HepG2 (cell line): ENCODE data around the gene PDILT. TPM values are rescaled to one million over a fixed set of nuclear protein-coding genes. Genes with fewer than 3 reads are reported as not detected.

Experiments
- BATF2 ChIP-seq: sonication (generic); formaldehyde crosslinking; IDR thresholded peaks from 2 replicates; pipeline ENCODE4 v1.8.0; 2022; ENCODE audit warnings: mild to moderate bottlenecking, missing genetic modification reagents, moderate library complexity
- BCLAF1 ChIP-seq: fragments of 450-650 bp; IDR thresholded peaks from 2 replicates; pipeline ENCODE4 v1.6.1; 2017; ENCODE audit warnings: mild to moderate bottlenecking
- CENPX ChIP-seq: sonication (generic); formaldehyde crosslinking; IDR thresholded peaks from 2 replicates; pipeline ENCODE4 v1.9.0; 2021; ENCODE audit warnings: mild to moderate bottlenecking, missing genetic modification reagents, moderate library complexity
- E2F2 ChIP-seq: sonication (generic); formaldehyde crosslinking; IDR thresholded peaks from 2 replicates; pipeline ENCODE4 v1.4.0; 2020; ENCODE audit warnings: missing genetic modification reagents, borderline replicate concordance
- ONECUT2 ChIP-seq: sonication (generic); formaldehyde crosslinking; IDR thresholded peaks from 2 replicates; pipeline ENCODE4 v1.4.0; 2020; ENCODE audit warnings: missing genetic modification reagents
- PREB ChIP-seq: sonication (generic); formaldehyde crosslinking; IDR thresholded peaks from 2 replicates; pipeline ENCODE4 v1.4.0; 2020; ENCODE audit warnings: missing genetic modification reagents
- RNF219 ChIP-seq: sonication (generic); formaldehyde crosslinking; IDR thresholded peaks from 2 replicates; pipeline ENCODE4 v1.5.0; 2020; ENCODE audit warnings: mild to moderate bottlenecking, missing genetic modification reagents
- SCMH1 ChIP-seq: sonication (generic); formaldehyde crosslinking; IDR thresholded peaks from 2 replicates; pipeline ENCODE4 v1.9.0; 2021; ENCODE audit warnings: missing genetic modification reagents, mild to moderate bottlenecking, borderline replicate concordance
- STAT5B ChIP-seq: sonication (generic); formaldehyde crosslinking; IDR thresholded peaks from 2 replicates; pipeline ENCODE4 v1.4.0; 2020; ENCODE audit warnings: missing genetic modification reagents
- TEAD2 ChIP-seq: sonication (generic); formaldehyde crosslinking; IDR thresholded peaks from 2 replicates; pipeline ENCODE4 v1.9.0; 2021; ENCODE audit warnings: missing genetic modification reagents
- U2AF2 ChIP-seq: fragments of 200-400 bp; formaldehyde crosslinking; IDR thresholded peaks from 2 replicates; pipeline ENCODE4 v1.6.1; 2017; ENCODE audit warnings: low read depth, mild to moderate bottlenecking, low read length
- YEATS2 ChIP-seq: sonication (generic); formaldehyde crosslinking; IDR thresholded peaks from 2 replicates; pipeline ENCODE4 v1.4.0; 2020; ENCODE audit warnings: missing genetic modification reagents, borderline replicate concordance
- ZNF33A ChIP-seq: sonication (generic); formaldehyde crosslinking; IDR thresholded peaks from 2 replicates; pipeline ENCODE4 v1.5.1; 2020; ENCODE audit warnings: missing genetic modification reagents, mild to moderate bottlenecking, moderate library complexity, borderline replicate concordance
- ZNF704 ChIP-seq: sonication (generic); formaldehyde crosslinking; IDR thresholded peaks from 2 replicates; pipeline ENCODE4 v1.8.1; 2023; ENCODE audit warnings: mild to moderate bottlenecking, inconsistent platforms, moderate library complexity, missing genetic modification reagents, borderline replicate concordance
- ZNF710 ChIP-seq: sonication (generic); formaldehyde crosslinking; IDR thresholded peaks from 2 replicates; pipeline ENCODE4 v1.5.0; 2020; ENCODE audit warnings: mild to moderate bottlenecking, missing genetic modification reagents, borderline replicate concordance
- ZNF841 ChIP-seq: sonication (generic); formaldehyde crosslinking; IDR thresholded peaks from 2 replicates; pipeline ENCODE4 v1.8.1; 2023; ENCODE audit warnings: missing genetic modification reagents, borderline replicate concordance
- polyA plus RNA-seq, 8 experiments: library from polyadenylated mRNA; depleted of rRNA in 3 of 8; stranded (reverse) in 7 of 8; unstranded in 1 of 8; fragments of >200 nt; fragmentation: Illumina TruSeq in 4 of 8; extraction: Trizol in 4 of 8; gene quantifications; 2 replicates each; pipeline versions ENCODE4 v1.2.1 to v1.2.3, GENCODE V29; 2011 to 2016; ENCODE audit warnings: low read depth in 4 of 8, missing spikeins in 1 of 8, mixed read lengths in 1 of 8; ENCODE audit not compliant: insufficient read depth in 1 of 8
- total RNA-seq, 5 experiments: library from RNA; depleted of rRNA; stranded (reverse); fragments of >200 nt; fragmentation: Illumina TruSeq; extraction: Trizol; gene quantifications; 2 replicates each; pipeline ENCODE4 v1.2.3, GENCODE V29; 2016; ENCODE audit warnings: low read depth in 1 of 5

Gene PDILT
- total and polyA plus RNA-seq, 2 of the 13 experiments (the other 11 are each of a cell fraction or from before 2014, with no cell fraction given), result not detected

DNA sequence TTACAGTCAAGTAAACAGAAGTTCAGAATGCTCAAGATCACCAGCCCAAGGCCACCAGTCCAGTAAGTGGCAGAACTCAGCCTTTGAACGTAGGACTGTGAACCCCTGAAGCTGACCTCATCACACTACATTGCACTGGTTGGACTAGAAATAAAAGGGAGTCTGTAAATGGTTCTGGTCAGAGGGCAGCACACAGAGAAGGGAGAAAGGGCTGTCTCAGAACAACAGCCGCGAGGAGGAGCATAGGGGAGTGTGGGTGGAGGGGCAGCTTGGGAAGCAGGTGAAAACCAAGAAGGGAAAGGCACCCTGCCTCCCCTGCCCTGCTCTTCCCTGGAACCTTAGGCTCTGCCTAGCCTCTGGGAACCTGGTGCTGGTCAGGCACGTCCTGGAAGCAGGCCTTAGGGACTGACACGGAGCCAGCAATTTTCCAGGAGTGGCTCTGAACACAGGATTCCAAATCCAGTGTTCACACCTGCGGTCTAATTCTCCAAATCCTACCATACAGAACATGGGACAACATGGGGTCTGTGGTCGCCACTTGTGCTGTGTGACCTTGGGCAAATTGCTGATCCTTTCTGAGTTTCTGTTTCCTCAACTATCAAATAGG, 7.0 kb downstream of the PDILT start (continued):
- TF ChIP-seq BCLAF1 (no peak), TEAD2 (CRISPR knock-in tag) (no peak), E2F2 (CRISPR knock-in tag) (no peak), U2AF2 (no peak), YEATS2 (peak; percentile 53; the same call in 1 of the 2 replicates), PREB (CRISPR knock-in tag) (no peak), ZNF841 (no peak), SCMH1 (CRISPR knock-in tag) (no peak), ZNF710 (CRISPR knock-in tag) (0 out of 2 replicates have a peak, but pooled peaks have one; percentile 7), CENPX (CRISPR knock-in tag) (no peak), STAT5B (CRISPR knock-in tag) (no peak), BATF2 (CRISPR knock-in tag) (no peak), ZNF33A (CRISPR knock-in tag) (0 out of 2 replicates have a peak, but pooled peaks have one; percentile 19), RNF219 (no peak), ONECUT2 (CRISPR knock-in tag) (no peak), ZNF704 (CRISPR knock-in tag) (no peak)
